AG10803 (cell line): Measurements from ENCODE around the gene PRKN.

Experiments
- DNase-seq: peaks from one replicate; pipeline ENCODE4 v3.0.0; 2010; ENCODE audit warnings: low read depth
- H3K4me3 ChIP-seq: 2 replicates; pipeline ENCODE4 v1.5.1; 2011; ENCODE audit warnings: mild to moderate bottlenecking, low read length, control low read depth
- TF ChIP-seq, protein P1 (sequence below): conservative IDR thresholded peaks from 2 replicates; pipeline ENCODE4 v1.5.1; 2011; ENCODE audit warnings: mild to moderate bottlenecking, low read length, control low read depth, inconsistent platforms

Gene PRKN

DNA sequence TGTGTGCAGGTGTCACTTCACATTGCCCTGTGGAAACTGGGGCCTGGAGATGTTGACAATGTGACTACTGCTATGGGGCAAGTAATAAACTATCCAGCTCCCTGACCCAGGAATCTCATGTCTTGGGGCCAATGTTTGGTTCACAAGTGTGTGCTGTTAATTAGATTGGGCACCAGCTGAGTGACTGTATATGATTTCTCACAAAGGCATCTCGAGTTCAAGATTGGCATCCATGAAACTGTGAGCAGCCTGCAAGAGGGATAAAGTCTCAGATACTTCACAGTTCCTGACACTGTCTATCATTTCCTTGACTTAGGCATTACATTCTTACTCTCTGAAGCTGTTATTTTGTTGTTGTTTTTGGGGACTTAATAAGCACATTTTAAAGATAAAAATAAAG is 264.0 kb downstream of the PRKN start:
- TF ChIP-seq, protein P1, sequence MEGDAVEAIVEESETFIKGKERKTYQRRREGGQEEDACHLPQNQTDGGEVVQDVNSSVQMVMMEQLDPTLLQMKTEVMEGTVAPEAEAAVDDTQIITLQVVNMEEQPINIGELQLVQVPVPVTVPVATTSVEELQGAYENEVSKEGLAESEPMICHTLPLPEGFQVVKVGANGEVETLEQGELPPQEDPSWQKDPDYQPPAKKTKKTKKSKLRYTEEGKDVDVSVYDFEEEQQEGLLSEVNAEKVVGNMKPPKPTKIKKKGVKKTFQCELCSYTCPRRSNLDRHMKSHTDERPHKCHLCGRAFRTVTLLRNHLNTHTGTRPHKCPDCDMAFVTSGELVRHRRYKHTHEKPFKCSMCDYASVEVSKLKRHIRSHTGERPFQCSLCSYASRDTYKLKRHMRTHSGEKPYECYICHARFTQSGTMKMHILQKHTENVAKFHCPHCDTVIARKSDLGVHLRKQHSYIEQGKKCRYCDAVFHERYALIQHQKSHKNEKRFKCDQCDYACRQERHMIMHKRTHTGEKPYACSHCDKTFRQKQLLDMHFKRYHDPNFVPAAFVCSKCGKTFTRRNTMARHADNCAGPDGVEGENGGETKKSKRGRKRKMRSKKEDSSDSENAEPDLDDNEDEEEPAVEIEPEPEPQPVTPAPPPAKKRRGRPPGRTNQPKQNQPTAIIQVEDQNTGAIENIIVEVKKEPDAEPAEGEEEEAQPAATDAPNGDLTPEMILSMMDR = no peak
- no peak overlapping the region for H3K4me3 ChIP-seq
- DNase-seq = no peak

DNA sequence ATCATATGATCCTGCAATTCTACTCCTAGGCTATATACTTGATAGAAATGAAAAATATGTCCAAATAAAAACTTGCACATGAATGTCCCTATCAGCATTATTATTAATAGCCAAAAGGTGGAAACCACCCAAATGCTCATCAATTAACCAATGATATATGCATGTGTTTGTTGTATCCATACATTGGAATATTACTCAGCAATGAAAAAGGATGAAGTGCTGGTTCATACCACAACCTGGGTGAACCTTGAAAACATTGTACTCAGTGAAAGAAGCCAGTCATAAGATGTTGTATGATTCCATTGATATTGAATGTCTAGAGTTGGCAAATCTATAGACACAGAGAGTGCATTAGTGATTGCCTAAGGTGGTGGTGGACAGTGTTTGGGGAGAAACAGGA is 267.6 kb downstream of the PRKN start:
- DNase-seq = no peak
- TF ChIP-seq, protein P1 = no peak
- no peak overlapping the region for H3K4me3 ChIP-seq

DNA sequence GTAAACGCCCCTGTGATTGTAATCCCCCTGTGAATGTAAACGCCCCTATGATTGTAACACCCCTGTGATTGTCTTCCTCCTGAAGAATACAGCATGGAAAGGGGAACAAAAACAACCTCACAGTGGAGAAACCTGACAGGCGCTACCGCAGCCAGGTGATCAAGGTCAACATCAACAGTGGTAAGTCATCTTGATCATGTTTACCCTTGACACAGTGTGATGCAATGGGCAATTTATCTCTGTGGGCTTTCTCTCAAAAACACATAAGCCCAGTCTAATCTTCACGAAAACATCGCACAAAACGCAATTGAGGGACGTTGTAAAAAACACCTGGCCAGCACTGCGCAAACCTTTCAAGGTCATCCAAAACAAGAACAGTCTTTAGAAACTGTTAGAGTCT is 277.2 kb downstream of the PRKN start:
- TF ChIP-seq, protein P1 = no peak
- no peak for DNase-seq
- no peak overlapping the region for H3K4me3 ChIP-seq

DNA sequence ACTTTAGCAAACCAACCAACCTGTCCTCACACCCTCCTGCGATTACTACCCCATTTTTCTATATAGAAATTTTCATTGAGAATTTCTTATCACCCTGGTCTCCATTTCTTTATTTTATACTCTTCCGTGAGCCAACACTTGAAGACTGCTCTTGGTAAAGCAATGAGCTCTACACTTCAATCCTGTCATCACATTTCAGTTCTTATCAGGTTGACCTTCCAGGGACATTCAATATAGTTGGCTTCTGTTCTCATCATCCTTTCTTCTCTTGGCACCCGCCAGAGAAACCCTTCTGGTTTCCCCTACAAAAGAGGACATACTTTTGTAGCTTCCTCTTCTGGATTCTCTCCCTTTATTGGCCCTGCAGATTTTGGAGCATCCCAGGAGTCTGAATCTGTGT is 279.3 kb downstream of the PRKN start:
- TF ChIP-seq, protein P1 = no peak
- no peak overlapping the region for H3K4me3 ChIP-seq
- DNase-seq = no peak

DNA sequence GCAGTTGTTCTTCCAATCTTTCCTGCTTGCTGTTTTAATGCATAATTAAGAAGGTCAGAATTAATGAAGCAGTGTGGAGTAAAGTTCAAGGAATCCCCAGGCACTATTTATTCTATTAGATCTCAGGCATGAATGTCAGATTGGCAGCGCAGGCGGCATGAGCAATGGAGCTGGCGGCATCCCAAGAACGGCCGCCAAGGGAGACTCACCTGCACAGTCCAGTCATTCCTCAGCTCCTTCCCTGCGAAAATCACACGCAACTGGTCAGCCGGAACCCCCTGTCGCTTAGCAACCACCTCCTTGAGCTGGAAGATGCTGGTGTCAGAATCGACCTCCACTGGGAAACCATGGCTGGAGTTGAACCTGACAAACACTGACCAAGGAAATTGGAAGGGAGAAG is 284.5 kb downstream of the PRKN start:
- TF ChIP-seq, protein P1 = no peak
- DNase-seq = no peak
- H3K4me3 ChIP-seq = no peak overlapping the region

DNA sequence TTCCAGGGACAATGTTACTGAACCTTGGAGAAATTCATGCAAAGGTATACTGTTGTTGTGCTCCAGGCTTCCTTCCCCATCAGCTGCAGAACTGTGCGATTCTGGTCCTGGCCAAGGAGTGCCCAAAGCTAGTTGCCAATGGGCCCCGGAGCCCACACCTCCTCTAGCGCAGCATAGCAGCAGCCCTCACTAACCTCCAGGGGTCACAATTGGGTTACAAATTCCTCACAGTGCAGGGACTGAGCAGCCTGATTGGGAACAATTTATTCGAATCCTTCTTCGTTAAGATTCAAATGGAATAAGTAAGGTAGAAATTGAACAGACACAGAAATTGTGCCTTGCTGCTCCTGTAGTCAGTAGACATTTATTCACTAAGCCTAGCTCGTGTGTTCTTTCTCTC is 284.9 kb downstream of the PRKN start:
- DNase-seq = no peak
- TF ChIP-seq, protein P1 = no peak
- H3K4me3 ChIP-seq = no peak overlapping the region

DNA sequence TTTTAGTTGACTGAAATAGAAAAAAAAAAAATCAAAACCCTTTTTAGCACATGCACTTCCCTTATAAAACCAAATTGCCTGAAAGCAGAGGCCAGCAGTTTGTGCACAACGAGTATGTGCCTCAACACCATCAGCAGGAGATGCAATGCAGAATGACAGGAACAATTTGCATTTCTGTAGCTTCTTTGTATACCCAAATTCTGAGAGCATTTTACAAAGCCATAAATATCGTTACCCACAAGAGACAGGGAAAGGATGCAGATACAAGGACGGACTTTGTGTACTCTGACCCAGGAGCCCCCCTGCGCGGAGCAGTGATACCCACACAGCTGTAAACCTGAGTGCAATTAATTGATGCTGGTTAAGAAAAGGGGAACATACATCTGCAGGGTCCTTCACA is 285.6 kb downstream of the PRKN start:
- H3K4me3 ChIP-seq = no peak overlapping the region
- TF ChIP-seq, protein P1 = no peak
- DNase-seq = no peak
